Endothelial cell of umbilical vein (primary cell): Measurements from ENCODE around the gene PLEKHG3. TPM values are rescaled to one million over a fixed set of nuclear protein-coding genes. Genes with fewer than 3 reads are reported as not detected.

ENCODE experiments used
- BruUV-seq: library from RNA; stranded (reverse); fragments of 400-500 nt; replicated peaks from 2 replicates; lab custom pipeline; 2021; lab: Mats Ljungman, UMichigan
- CTCF ChIA-PET: fragments of 300-600, 350-600 bp; sonication (Branson Sonifier 250); formaldehyde crosslinking; loops from one replicate; lab custom pipeline; 2021; ENCODE audit warnings: antibody characterized with exemption, inconsistent platforms; lab: Charles Lee
- POLR2A ChIA-PET: fragments of 300-600, 350-600 bp; sonication (Branson Sonifier 250); formaldehyde crosslinking; loops from one replicate; lab custom pipeline; 2021; ENCODE audit warnings: antibody characterized with exemption, inconsistent platforms; lab: Charles Lee
- DNase-seq: peaks from one replicate; pipeline ENCODE4 v3.0.0-alpha.2; 2011; ENCODE audit warnings: low read depth, low spot score
- FAIRE-seq: peaks from 2 replicates; lab custom pipeline; 2011; peaks lifted over from hg19 to GRCh38; lab: Jason Lieb, UNC
- H2AFZ ChIP-seq: 2 replicates; pipeline ENCODE4 v1.6.0; 2012; ENCODE audit warnings: low read depth, low read length, control low read depth, inconsistent platforms
- H3K27ac ChIP-seq: 2 replicates; pipeline ENCODE4 v1.5.1; 2011; ENCODE audit warnings: low read depth, mild to moderate bottlenecking, control low read depth, low read length, moderate library complexity; ENCODE audit not compliant: insufficient read depth
- H3K27me3 ChIP-seq, 2 experiments: 2 replicates each; pipeline versions ENCODE4 v1.6.0 to v1.6.1; 2011; ENCODE audit warnings: low read length in 2 of 2, mixed read lengths in 1 of 2; ENCODE audit not compliant: control insufficient read depth in 2 of 2, insufficient read depth in 2 of 2
- H3K36me3 ChIP-seq, 2 experiments: 2 replicates in 1 of 2; 3 replicates in 1 of 2; pipeline ENCODE4 v1.5.1; 2011; ENCODE audit warnings: low read length in 2 of 2, mild to moderate bottlenecking in 1 of 2, moderate library complexity in 1 of 2; ENCODE audit not compliant: control insufficient read depth in 2 of 2, insufficient read depth in 2 of 2; ENCODE audit errors: extremely low read depth in 1 of 2
- H3K4me1 ChIP-seq: 3 replicates; pipeline ENCODE4 v1.5.1; 2011; ENCODE audit warnings: mild to moderate bottlenecking, low read length; ENCODE audit not compliant: control insufficient read depth, insufficient read depth; ENCODE audit errors: extremely low read depth
- H3K4me2 ChIP-seq: 2 replicates; pipeline ENCODE4 v1.6.1; 2011; ENCODE audit warnings: low read length, control low read depth, mixed read lengths; ENCODE audit not compliant: insufficient read depth
- H3K4me3 ChIP-seq, 3 experiments: fragments of 200-600 bp in 1 of 3; sonication (generic), shearing (Covaris generic) in 1 of 3; replicated peaks in 1 of 3; 2 replicates each; pipeline ENCODE4 v1.5.1; 2011 to 2016; ENCODE audit warnings: control low read depth in 3 of 3, low read length in 3 of 3, mild to moderate bottlenecking in 2 of 3, inconsistent platforms in 1 of 3, low read depth in 1 of 3, moderate library complexity in 1 of 3; ENCODE audit not compliant: insufficient read depth in 1 of 3
- H3K79me2 ChIP-seq: 2 replicates; pipeline ENCODE4 v1.6.0; 2012; ENCODE audit warnings: low read length, inconsistent platforms; ENCODE audit not compliant: control insufficient read depth, insufficient read depth
- H3K9ac ChIP-seq: replicated peaks from 2 replicates; pipeline ENCODE3; 2011; ENCODE audit warnings: low read length, control low read depth; ENCODE audit not compliant: insufficient read depth; ENCODE audit errors: extremely low read depth
- H3K9me1 ChIP-seq: replicated peaks from 3 replicates; pipeline ENCODE4 v1.6.0; 2011; ENCODE audit warnings: mild to moderate bottlenecking, low read length; ENCODE audit not compliant: control insufficient read depth, insufficient read depth; ENCODE audit errors: extremely low read depth
- H3K9me3 ChIP-seq: replicated peaks from 2 replicates; pipeline ENCODE4 v1.5.1; 2012; ENCODE audit warnings: low read length, inconsistent platforms; ENCODE audit not compliant: control insufficient read depth, insufficient read depth
- H4K20me1 ChIP-seq: replicated peaks from 2 replicates; pipeline ENCODE3; 2011; ENCODE audit warnings: mild to moderate bottlenecking, low read length; ENCODE audit not compliant: control insufficient read depth, insufficient read depth; ENCODE audit errors: extremely low read depth
- EZH2 ChIP-seq: IDR thresholded peaks from 2 replicates; pipeline ENCODE4 v1.6.1; 2012; ENCODE audit warnings: borderline replicate concordance, low read depth, mild to moderate bottlenecking, moderate library complexity, low read length, inconsistent platforms; ENCODE audit not compliant: severe bottlenecking
- FOS ChIP-seq: IDR thresholded peaks from 2 replicates; pipeline ENCODE4 v1.6.1; 2011; ENCODE audit warnings: mild to moderate bottlenecking, low read length, moderate library complexity, borderline replicate concordance; ENCODE audit not compliant: insufficient read depth
- GATA2 ChIP-seq: IDR thresholded peaks from 2 replicates; pipeline ENCODE4 v1.7.0; 2011; ENCODE audit warnings: low read depth, mild to moderate bottlenecking, moderate library complexity, mixed read lengths, low read length; ENCODE audit not compliant: insufficient read length, insufficient read depth
- JUN ChIP-seq: IDR thresholded peaks from 2 replicates; pipeline ENCODE4 v1.6.1; 2011; ENCODE audit warnings: borderline replicate concordance, low read depth; ENCODE audit not compliant: insufficient read length, insufficient read depth
- MYC ChIP-seq: IDR thresholded peaks from one replicate; pipeline ENCODE4 v1.6.1; 2011; ENCODE audit warnings: mild to moderate bottlenecking, low read depth, low read length
- POLR2A ChIP-seq: IDR thresholded peaks from 2 replicates; pipeline ENCODE4 v1.6.1; 2012; ENCODE audit warnings: low read depth, mild to moderate bottlenecking, control low read depth, low read length
- POLR2AphosphoS5 ChIP-seq: IDR thresholded peaks from 2 replicates; pipeline ENCODE4 v1.6.1; 2012; ENCODE audit warnings: low read depth, mild to moderate bottlenecking, control low read depth, low read length, moderate library complexity; ENCODE audit not compliant: insufficient read depth
- dilution Hi-C: fragments of 300-500 bp; cut with MboI; formaldehyde crosslinking; loops from one replicate; pipeline ENCODE4 v1.15.0; 2019; ENCODE audit warnings: low sequenced_read_pairs; ENCODE audit not compliant: extremely low pct_ligation_motif_present
- intact Hi-C: fragments of 100-400 bp; cut with micrococcal nuclease; formaldehyde crosslinking; loops from one replicate; pipeline ENCODE4 v1.10.0; 2022
- polyA plus RNA-seq, 4 experiments: library from polyadenylated mRNA; depleted of rRNA in 3 of 4; stranded (reverse) in 3 of 4; unstranded in 1 of 4; fragments of >200 nt; gene quantifications; 2 replicates each; pipeline versions ENCODE4 v1.2.1 to v1.2.3, GENCODE V29; 2011 to 2012; ENCODE audit warnings: missing spikeins in 1 of 4
- total RNA-seq: library from RNA; stranded (reverse); gene quantifications from 2 replicates; pipeline ENCODE4 v1.2.3, GENCODE V29; 2021
- TF ChIP-seq, protein P1 (sequence below), 2 donors: IDR thresholded peaks; 1 replicate in 1 of 2; 2 replicates in 1 of 2; pipeline ENCODE4 v1.5.1; 2011; ENCODE audit warnings: low read length in 2 of 2, mild to moderate bottlenecking in 2 of 2, moderate library complexity in 2 of 2, control low read depth in 1 of 2, inconsistent platforms in 1 of 2, low read depth in 1 of 2; ENCODE audit not compliant: insufficient read depth in 1 of 2; ENCODE audit errors: extremely low read depth in 1 of 2
- TF ChIP-seq, protein P2 (sequence below): IDR thresholded peaks from 2 replicates; pipeline ENCODE4 v1.6.1; 2011; ENCODE audit not compliant: insufficient read depth, insufficient read length

The PLEKHG3 gene
- total and polyA plus RNA-seq, 2 donors (not counting 3 experiments of a cell fraction or from before 2014, with no cell fraction given) = 6.6 to 8.0 TPM

DNA sequence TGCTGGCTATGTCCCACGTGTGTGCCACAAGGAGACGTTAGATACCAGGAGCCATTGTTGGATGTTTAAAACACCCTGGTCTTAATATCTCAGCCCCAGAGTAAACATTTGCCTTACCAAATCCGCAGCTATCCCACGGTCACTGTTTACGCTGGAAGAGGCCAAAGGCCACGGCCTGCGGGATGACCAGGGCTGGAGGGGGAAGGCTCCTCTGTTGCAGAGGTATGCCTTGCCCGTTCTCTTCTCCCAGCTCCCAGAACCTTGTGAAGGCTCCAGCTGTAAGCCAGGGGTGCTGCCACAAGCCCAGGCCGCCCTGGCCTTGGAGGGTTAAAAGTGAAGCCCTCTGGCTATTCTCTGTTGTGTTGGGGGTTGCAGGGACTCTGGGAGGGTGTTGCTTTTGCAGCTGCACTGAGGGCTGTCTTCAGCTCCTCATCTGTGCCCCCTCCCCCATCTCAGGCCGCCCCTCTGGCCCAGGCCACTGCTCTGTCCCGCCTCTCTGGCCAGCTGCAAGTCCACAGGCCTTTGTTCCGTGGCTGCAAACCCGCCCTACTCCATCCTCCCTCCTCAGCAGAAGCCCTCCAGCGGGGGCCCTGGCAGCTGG is 2.5 kb downstream of the PLEKHG3 start:
- Histone ChIP-seq H3K36me3 (no peaks in the 10 kb centered on the region), H2AFZ (no peak overlapping the region), H3K27me3 (peaks cover 8 to 19% of the 10 kb centered on the region in 2 experiments), H3K4me1 (peaks cover 21% of the 10 kb centered on the region), H3K4me3 (no peak overlapping the region), H3K9me1 (no peaks in the 10 kb centered on the region), H4K20me1 (no peaks in the 10 kb centered on the region), H3K9ac (no peak overlapping the region), H3K4me2 (no peak overlapping the region), H3K9me3 (no peaks in the 10 kb centered on the region), H3K79me2 (peaks cover 5% of the 10 kb centered on the region), H3K27ac (no peak overlapping the region)
- no peak for FAIRE-seq
- dilution Hi-C loops (no loop called here), intact Hi-C loops (no loop called here)
- TF ChIP-seq, protein P1, sequence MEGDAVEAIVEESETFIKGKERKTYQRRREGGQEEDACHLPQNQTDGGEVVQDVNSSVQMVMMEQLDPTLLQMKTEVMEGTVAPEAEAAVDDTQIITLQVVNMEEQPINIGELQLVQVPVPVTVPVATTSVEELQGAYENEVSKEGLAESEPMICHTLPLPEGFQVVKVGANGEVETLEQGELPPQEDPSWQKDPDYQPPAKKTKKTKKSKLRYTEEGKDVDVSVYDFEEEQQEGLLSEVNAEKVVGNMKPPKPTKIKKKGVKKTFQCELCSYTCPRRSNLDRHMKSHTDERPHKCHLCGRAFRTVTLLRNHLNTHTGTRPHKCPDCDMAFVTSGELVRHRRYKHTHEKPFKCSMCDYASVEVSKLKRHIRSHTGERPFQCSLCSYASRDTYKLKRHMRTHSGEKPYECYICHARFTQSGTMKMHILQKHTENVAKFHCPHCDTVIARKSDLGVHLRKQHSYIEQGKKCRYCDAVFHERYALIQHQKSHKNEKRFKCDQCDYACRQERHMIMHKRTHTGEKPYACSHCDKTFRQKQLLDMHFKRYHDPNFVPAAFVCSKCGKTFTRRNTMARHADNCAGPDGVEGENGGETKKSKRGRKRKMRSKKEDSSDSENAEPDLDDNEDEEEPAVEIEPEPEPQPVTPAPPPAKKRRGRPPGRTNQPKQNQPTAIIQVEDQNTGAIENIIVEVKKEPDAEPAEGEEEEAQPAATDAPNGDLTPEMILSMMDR (IDR thresholded peaks at IDR 0.05; ENCODE audit: extremely low read depth in 1 of 2, insufficient read depth in 1 of 2, low read depth in 1 of 2, low read length in 2 of 2) = no peak
- TF ChIP-seq POLR2AphosphoS5 (no peak), MYC (no peak), JUN (no peak), GATA2 (no peak), EZH2 (no peak), POLR2A (no peak), FOS (no peak)
- TF ChIP-seq, protein P2, sequence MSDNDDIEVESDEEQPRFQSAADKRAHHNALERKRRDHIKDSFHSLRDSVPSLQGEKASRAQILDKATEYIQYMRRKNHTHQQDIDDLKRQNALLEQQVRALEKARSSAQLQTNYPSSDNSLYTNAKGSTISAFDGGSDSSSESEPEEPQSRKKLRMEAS = no peak
- DNase-seq = no peak
- ChIA-PET CTCF (interaction anchor here (0.8 to 2.1 kb wide), 2 partner anchors 9 to 53 kb away, joined by 3 to 6 read pairs; no protein-coding TSS in a partner anchor), POLR2A (no interaction called here)
- no TSS peak for BruUV-seq
